Upper lobe of left lung (tissue), 4 donors: ENCODE measurements around the gene DMXL1.

Source experiments
- CTCF ChIP-seq, 6 experiments: fragments of 450-650 bp in 4 of 6; fragments of 200-600 bp in 2 of 6; sonication (generic) in 2 of 6; IDR thresholded peaks; one replicate each; pipeline ENCODE4 v1.5.1; 2016 to 2019; ENCODE audit warnings: antibody characterized with exemption in 6 of 6
- EP300 ChIP-seq, 4 donors: sonication (generic); formaldehyde crosslinking; IDR thresholded peaks; one replicate each; pipeline ENCODE4 v1.5.1; 2017; ENCODE audit warnings: antibody characterized with exemption in 4 of 4, control low read depth in 2 of 4
- POLR2A ChIP-seq, 4 donors: fragments of 450-650 bp; IDR thresholded peaks; one replicate each; pipeline ENCODE4 v1.5.1; 2016 to 2017; ENCODE audit warnings: antibody characterized with exemption in 4 of 4, mild to moderate bottlenecking in 2 of 4
- POLR2AphosphoS5 ChIP-seq, 2 donors: sonication (generic); formaldehyde crosslinking; IDR thresholded peaks; one replicate each; pipeline ENCODE4 v1.5.1; 2017; ENCODE audit warnings: antibody characterized with exemption in 2 of 2

- TF ChIP-seq CTCF (IDR thresholded peaks at IDR 0.05), result no peak
- TF ChIP-seq POLR2AphosphoS5 (IDR thresholded peaks at IDR 0.05), result no peak
- TF ChIP-seq POLR2A (IDR thresholded peaks at IDR 0.05), result no peak
- no peak for TF ChIP-seq EP300 (IDR thresholded peaks at IDR 0.05)
Measured at GRCh38 chr5:119083679-119084078, 12.8 kb downstream of the DMXL1 start.
